ENCODE measurements around the gene UCHL3.

GRCh38 chr13:75641026-75641425 lies 91.4 kb downstream of the UCHL3 start:
- TF ChIP-seq, protein P1, sequence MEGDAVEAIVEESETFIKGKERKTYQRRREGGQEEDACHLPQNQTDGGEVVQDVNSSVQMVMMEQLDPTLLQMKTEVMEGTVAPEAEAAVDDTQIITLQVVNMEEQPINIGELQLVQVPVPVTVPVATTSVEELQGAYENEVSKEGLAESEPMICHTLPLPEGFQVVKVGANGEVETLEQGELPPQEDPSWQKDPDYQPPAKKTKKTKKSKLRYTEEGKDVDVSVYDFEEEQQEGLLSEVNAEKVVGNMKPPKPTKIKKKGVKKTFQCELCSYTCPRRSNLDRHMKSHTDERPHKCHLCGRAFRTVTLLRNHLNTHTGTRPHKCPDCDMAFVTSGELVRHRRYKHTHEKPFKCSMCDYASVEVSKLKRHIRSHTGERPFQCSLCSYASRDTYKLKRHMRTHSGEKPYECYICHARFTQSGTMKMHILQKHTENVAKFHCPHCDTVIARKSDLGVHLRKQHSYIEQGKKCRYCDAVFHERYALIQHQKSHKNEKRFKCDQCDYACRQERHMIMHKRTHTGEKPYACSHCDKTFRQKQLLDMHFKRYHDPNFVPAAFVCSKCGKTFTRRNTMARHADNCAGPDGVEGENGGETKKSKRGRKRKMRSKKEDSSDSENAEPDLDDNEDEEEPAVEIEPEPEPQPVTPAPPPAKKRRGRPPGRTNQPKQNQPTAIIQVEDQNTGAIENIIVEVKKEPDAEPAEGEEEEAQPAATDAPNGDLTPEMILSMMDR (IDR thresholded peaks at IDR 0.05) = no peak
- no peak for TF ChIP-seq EP300 (IDR thresholded peaks at IDR 0.05)
